HUDEP-2 (cell line): ENCODE data around the gene PCDHA1.
"Not testable (repeated sequence)": the region's sequence is repeated elsewhere in the genome, so short reads cannot be mapped to it uniquely, and the experiment has no call there.

Experiments used
- DNase-seq, 76 experiments: peaks; one replicate each; lab custom pipeline; 2025; ENCODE audit not compliant: unreplicated experiment in 76 of 76; lab: John Stamatoyannopoulos, UW

The PCDHA1 gene

GRCh38 chr5:140785905-140786686, at the start of gene PCDHA1:
Gene PCDHA1, plus strand, starts transcription at chr5:140786140.
- peak in 2 of 76 experiments; percentile 6 to 8 for DNase-seq

- DNase-seq: no peak
These were observed 48.5 kb upstream of the PCDHA1 start for GRCh38 chr5:140737486-140737885.

- DNase-seq: no peak
These were observed 44.0 kb upstream of the PCDHA1 start for GRCh38 chr5:140741967-140742366.

- DNase-seq: no peak
These were observed 32.4 kb upstream of the PCDHA1 start for GRCh38 chr5:140753561-140753960.

GRCh38 chr5:140764177-140764973, 21.6 kb upstream of the PCDHA1 start:
- peak in 1 of 76 experiments; percentile 0 for DNase-seq

GRCh38 chr5:140767444-140767843, 18.5 kb upstream of the PCDHA1 start:
- DNase-seq: no peak

GRCh38 chr5:140780512-140780911, 5.4 kb upstream of the PCDHA1 start:
- no peak for DNase-seq

- not testable (repeated sequence) for DNase-seq
These were observed 1.5 kb downstream of the PCDHA1 start for GRCh38 chr5:140787422-140787821.

- not testable (repeated sequence) for DNase-seq
These were observed 2.0 kb downstream of the PCDHA1 start for GRCh38 chr5:140787849-140788504.

- no peak for DNase-seq
These were observed 5.1 kb downstream of the PCDHA1 start for GRCh38 chr5:140791089-140791488.

GRCh38 chr5:140794595-140795258, 8.8 kb downstream of the PCDHA1 start, which contains the start of gene PCDHA2:
Gene PCDHA2, plus strand, starts transcription at chr5:140794852.
- no peak for DNase-seq

GRCh38 chr5:140795259-140795641, 9.3 kb downstream of the PCDHA1 start:
- peak in 1 of 76 experiments; percentile 5 for DNase-seq

GRCh38 chr5:140796072-140796717, 10.3 kb downstream of the PCDHA1 start:
- not testable (repeated sequence) for DNase-seq

GRCh38 chr5:140796718-140797095, 10.8 kb downstream of the PCDHA1 start:
- DNase-seq: no peak

GRCh38 chr5:140800816-140801493, 15.0 kb downstream of the PCDHA1 start, which contains the start of gene PCDHA3:
Gene PCDHA3, plus strand, starts transcription at chr5:140801057.
- peak in 1 of 76 experiments; percentile 1 for DNase-seq

GRCh38 chr5:140801494-140801841, 15.5 kb downstream of the PCDHA1 start:
- DNase-seq: no peak

GRCh38 chr5:140802381-140802780, 16.4 kb downstream of the PCDHA1 start:
- DNase-seq: not testable (repeated sequence)

- no peak for DNase-seq
These were observed 16.9 kb downstream of the PCDHA1 start for GRCh38 chr5:140802781-140803271.
